ENCODE results near the gene MAG. TPM values are rescaled to one million over a fixed set of nuclear protein-coding genes. Genes with fewer than 3 reads are reported as not detected.
"Not testable (repeated sequence)": the region's sequence is repeated elsewhere in the genome, so short reads cannot be mapped to it uniquely, and the experiment has no call there.

The MAG gene
- total RNA-seq, 1 donor from 2014 or later: not detected

DNA sequence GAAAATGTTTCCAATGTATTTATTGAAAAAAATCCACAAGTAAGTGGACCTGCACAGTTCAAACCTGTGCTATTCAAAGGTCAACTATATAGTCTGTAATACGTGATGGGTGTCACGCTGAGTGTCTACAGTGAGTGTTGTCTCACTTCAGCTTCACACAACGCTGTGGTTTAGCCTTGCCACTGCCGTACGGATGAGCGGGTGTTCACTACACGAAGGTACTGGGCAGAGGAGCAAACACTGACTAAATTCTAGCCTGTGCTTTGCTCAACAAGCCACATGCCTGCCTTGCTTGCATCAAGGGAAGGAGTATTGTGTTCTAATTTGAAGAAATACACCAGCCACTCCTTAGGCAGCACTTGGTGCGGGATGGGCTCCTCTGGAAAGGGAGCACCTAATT lies 62.9 kb downstream of the MAG start:
- Histone ChIP-seq H3K4me1 (peaks cover 7% of the 10 kb centered on the region), H3K27ac (no peak overlapping the region), H3K9me3 (no peaks in the 10 kb centered on the region), H3K4me3 (no peak overlapping the region), H3K36me3 (no peaks in the 10 kb centered on the region), H3K27me3 (no peaks in the 10 kb centered on the region)
- intact Hi-C loops (cut with DNase I): loop anchor here (10.0 kb wide), 2 partner anchors 110 to 140 kb away; partner anchors contain the start of gene KRTDAP
- TF ChIP-seq, protein P1, sequence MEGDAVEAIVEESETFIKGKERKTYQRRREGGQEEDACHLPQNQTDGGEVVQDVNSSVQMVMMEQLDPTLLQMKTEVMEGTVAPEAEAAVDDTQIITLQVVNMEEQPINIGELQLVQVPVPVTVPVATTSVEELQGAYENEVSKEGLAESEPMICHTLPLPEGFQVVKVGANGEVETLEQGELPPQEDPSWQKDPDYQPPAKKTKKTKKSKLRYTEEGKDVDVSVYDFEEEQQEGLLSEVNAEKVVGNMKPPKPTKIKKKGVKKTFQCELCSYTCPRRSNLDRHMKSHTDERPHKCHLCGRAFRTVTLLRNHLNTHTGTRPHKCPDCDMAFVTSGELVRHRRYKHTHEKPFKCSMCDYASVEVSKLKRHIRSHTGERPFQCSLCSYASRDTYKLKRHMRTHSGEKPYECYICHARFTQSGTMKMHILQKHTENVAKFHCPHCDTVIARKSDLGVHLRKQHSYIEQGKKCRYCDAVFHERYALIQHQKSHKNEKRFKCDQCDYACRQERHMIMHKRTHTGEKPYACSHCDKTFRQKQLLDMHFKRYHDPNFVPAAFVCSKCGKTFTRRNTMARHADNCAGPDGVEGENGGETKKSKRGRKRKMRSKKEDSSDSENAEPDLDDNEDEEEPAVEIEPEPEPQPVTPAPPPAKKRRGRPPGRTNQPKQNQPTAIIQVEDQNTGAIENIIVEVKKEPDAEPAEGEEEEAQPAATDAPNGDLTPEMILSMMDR (IDR thresholded peaks at IDR 0.05): no peak
- no peak for ATAC-seq
- DNase-seq: peak; percentile 19

DNA sequence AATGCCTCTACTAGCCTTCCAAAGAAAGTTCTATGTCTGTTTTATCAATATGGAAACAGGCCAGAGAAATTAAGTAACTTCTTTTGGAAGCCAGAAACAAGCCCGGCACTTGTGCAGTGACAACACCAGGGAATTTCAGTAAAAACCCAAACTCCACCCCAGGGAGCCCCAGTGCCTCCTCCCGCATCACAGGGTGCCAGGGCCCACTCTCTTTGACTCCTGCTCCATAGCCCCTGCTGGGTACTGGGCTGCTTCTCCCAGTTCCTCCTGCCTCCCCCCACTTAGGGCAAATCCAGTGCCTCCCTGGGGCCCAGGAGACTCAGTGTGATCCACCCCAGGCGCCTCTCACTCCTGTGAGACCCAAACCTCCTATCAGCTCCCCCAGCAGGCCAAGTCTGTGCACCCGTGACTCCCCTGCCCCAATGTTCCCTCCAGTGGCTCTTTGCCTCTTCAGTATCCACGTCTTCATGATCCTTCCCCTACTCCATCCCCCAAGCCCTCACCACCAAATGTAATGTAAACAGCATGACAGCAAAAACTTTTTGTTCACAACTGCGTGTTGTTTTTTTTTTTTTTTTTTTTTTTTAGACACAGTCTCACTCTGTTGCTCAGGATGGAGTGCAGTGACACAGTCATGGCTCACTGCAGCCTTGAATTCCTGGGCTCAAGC lies 64.0 kb downstream of the MAG start:
- Histone ChIP-seq H3K36me3 (no peaks in the 10 kb centered on the region), H3K4me1 (peaks cover 7% of the 10 kb centered on the region), H3K27me3 (no peaks in the 10 kb centered on the region), H3K4me3 (no peak overlapping the region), H3K27ac (no peak overlapping the region), H3K9me3 (no peaks in the 10 kb centered on the region)
- TF ChIP-seq, protein P1 (IDR thresholded peaks at IDR 0.05): no peak
- intact Hi-C loops (cut with DNase I): loop anchor here (10.0 kb wide), 2 partner anchors 109 to 139 kb away; partner anchors contain the start of gene KRTDAP
- DNase-seq (peak; percentile 48), ATAC-seq (no peak)

DNA sequence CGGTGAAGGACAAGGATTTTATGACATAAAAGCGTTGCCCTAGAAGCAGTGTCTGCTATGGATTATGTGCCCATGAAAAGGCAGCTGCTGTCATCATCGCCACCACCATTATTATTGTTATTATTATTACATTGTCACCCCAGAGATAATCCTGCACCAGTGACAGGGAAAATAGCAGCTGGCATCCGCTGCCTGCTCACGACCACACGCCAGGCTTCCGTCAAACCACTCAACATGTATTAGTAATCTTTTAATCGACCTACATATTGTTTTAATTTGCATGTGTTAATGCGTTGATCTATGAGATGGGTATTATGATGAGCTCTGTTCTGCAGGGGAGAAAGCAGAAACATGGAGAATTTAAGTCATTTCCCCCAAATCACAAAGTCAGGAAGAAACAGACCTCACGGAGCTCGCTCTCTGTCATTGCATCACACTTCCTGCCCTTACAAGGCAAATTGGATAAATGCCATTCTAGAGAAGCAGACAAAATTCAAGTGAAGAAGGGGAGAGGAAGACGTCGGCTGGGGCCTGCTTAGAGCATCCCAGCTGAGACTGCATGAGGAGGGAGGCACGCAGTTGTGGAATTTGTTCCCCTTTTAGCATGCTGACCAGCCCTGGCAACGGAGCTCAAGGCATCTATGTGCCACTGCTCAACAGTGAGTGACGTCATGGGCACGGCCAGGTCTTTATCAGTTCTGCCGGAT lies 66.1 kb downstream of the MAG start, which contains the start of gene FFAR3:
FFAR3 (plus strand) TSS at position 594 of the 707 bp plus-strand sequence. CDS start 431 bp downstream, outside the sequence.
- ATAC-seq: peak; percentile 59
- Histone ChIP-seq H3K27ac (no peak within 1 kb of the TSS), H3K9me3 (no peaks in the 10 kb centered on the region), H3K36me3 (no peaks in the 10 kb centered on the region), H3K4me3 (no peak within 1 kb of the TSS), H3K4me1 (peaks cover 7% of the 10 kb centered on the region), H3K27me3 (no peaks in the 10 kb centered on the region)
- DNase-seq: peak; percentile 68
- intact Hi-C loops (cut with DNase I): loop anchor here (10.0 kb wide), 2 partner anchors 107 to 137 kb away; partner anchors contain the start of gene KRTDAP
- TF ChIP-seq, protein P1 (IDR thresholded peaks at IDR 0.05): no peak

DNA sequence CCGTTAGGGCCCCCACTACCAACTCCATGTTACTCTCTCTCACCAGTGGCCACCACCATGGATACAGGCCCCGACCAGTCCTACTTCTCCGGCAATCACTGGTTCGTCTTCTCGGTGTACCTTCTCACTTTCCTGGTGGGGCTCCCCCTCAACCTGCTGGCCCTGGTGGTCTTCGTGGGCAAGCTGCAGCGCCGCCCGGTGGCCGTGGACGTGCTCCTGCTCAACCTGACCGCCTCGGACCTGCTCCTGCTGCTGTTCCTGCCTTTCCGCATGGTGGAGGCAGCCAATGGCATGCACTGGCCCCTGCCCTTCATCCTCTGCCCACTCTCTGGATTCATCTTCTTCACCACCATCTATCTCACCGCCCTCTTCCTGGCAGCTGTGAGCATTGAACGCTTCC lies 66.9 kb downstream of the MAG start:
- not testable (repeated sequence) for H3K4me3 ChIP-seq, H3K27me3 ChIP-seq, H3K36me3 ChIP-seq, H3K4me1 ChIP-seq, H3K27ac ChIP-seq, H3K9me3 ChIP-seq, ATAC-seq
- DNase-seq: peak; percentile 42
- intact Hi-C loops (cut with DNase I): loop anchor here (10.0 kb wide), 2 partner anchors 106 to 136 kb away; partner anchors contain the start of gene KRTDAP

DNA sequence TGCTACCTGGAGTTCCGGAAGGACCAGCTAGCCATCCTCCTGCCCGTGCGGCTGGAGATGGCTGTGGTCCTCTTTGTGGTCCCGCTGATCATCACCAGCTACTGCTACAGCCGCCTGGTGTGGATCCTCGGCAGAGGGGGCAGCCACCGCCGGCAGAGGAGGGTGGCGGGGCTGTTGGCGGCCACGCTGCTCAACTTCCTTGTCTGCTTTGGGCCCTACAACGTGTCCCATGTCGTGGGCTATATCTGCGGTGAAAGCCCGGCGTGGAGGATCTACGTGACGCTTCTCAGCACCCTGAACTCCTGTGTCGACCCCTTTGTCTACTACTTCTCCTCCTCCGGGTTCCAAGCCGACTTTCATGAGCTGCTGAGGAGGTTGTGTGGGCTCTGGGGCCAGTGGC lies 67.4 kb downstream of the MAG start:
- H3K4me1 ChIP-seq, H3K27ac ChIP-seq, H3K36me3 ChIP-seq, ATAC-seq, H3K27me3 ChIP-seq, H3K4me3 ChIP-seq, H3K9me3 ChIP-seq: not testable (repeated sequence)
- intact Hi-C loops (cut with DNase I): loop anchor here (10.0 kb wide), 2 partner anchors 105 to 135 kb away; partner anchors contain the start of gene KRTDAP
- DNase-seq: peak; percentile 52

DNA sequence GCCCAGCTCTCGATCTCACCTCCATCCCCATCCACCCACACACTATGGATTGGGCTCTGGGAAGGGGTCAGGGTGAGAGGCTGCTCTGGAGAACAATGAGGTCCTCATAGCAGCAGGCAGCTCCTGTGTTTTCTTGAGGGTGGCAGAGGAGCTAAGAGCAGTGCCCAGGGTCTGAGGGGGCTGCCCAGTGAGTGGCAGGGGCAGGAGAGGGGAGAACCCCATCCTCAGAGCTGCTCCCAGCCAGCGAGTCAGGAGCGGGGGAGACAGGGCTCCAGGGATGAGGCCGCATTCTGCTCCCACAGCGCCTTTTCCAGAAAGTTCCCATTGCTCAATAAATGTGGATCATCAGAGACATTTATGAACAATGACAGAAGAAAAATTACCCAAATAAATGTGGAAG lies 68.1 kb downstream of the MAG start:
- H3K4me3 ChIP-seq; H3K4me1 ChIP-seq; H3K9me3 ChIP-seq; H3K27ac ChIP-seq; H3K27me3 ChIP-seq; intact Hi-C loops (cut with DNase I); ATAC-seq; H3K36me3 ChIP-seq; DNase-seq: not testable (repeated sequence)

DNA sequence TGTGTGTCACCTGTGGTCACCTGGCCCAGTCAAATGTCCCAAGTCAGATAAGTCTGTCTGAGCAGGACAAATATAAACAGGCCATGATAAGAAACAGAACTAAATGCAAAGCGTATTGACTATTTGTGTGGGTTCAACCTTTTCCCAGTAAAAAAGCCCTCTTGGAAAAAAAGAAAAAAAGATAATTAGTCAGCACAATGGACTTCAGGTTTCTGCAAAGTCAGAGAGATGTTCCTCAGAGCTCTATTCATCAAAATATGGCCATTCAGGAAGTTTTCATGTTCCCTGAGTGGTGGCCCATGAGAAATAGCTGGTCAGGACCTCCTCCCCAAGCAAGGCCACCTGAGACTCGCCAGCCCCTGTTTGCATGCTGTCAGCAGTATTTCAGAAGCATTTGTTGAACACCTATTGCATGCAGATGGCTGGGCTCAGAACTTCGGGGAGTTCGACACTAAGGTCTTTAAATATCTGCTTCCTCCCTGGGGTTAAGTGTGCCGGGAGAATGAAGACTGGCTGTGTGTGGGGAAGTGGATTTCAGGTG lies 69.0 kb downstream of the MAG start:
- no peak for DNase-seq
- Histone ChIP-seq H3K9me3 (no peaks in the 10 kb centered on the region), H3K4me1 (peaks cover 7% of the 10 kb centered on the region), H3K27ac (no peak overlapping the region), H3K36me3 (no peaks in the 10 kb centered on the region), H3K4me3 (no peak overlapping the region), H3K27me3 (no peaks in the 10 kb centered on the region)
- intact Hi-C loops (cut with DNase I): no loop called here
- ATAC-seq: no peak
- TF ChIP-seq, protein P1 (IDR thresholded peaks at IDR 0.05): no peak

All from upper lobe of right lung (tissue), 1 donor.